Measurements from ENCODE around the gene URB2.
"Not testable (repeated sequence)": the region's sequence is repeated elsewhere in the genome, so short reads cannot be mapped to it uniquely, and the experiment has no call there.

URB2 gene

GRCh38 chr1:229607370-229607769 is 18.7 kb upstream of the URB2 start:
- no peak overlapping the region for H3K4me3 ChIP-seq (ENCODE audit: low read length)
- no peak for DNase-seq (ENCODE audit: low read depth, low spot score)

GRCh38 chr1:229608590-229608989 is 17.5 kb upstream of the URB2 start:
- no peak for DNase-seq (ENCODE audit: low read depth, low spot score)
- no peak overlapping the region for H3K4me3 ChIP-seq (ENCODE audit: low read length)

- H3K4me3 ChIP-seq (ENCODE audit: low read length) = no peak overlapping the region
- DNase-seq (ENCODE audit: low read depth, low spot score) = no peak
Measured at GRCh38 chr1:229613938-229614337, 12.1 kb upstream of the URB2 start.

- H3K4me3 ChIP-seq (ENCODE audit: low read length) = no peak overlapping the region
- DNase-seq (ENCODE audit: low read depth, low spot score) = no peak
Measured at GRCh38 chr1:229614701-229615100, 11.3 kb upstream of the URB2 start.

GRCh38 chr1:229617351-229618100 is 8.5 kb upstream of the URB2 start:
- no peak overlapping the region for H3K4me3 ChIP-seq (ENCODE audit: low read length)
- no peak for DNase-seq (ENCODE audit: low read depth, low spot score)

GRCh38 chr1:229619002-229619401 is 7.0 kb upstream of the URB2 start:
- H3K4me3 ChIP-seq (ENCODE audit: low read length) = no peak overlapping the region
- no peak for DNase-seq (ENCODE audit: low read depth, low spot score)

GRCh38 chr1:229619614-229620013 is 6.4 kb upstream of the URB2 start:
- H3K4me3 ChIP-seq (ENCODE audit: low read length) = no peak overlapping the region
- DNase-seq (ENCODE audit: low read depth, low spot score) = peak; percentile 14

GRCh38 chr1:229620876-229621275 is 5.2 kb upstream of the URB2 start:
- no peak overlapping the region for H3K4me3 ChIP-seq (ENCODE audit: low read length)
- no peak for DNase-seq (ENCODE audit: low read depth, low spot score)

GRCh38 chr1:229621663-229622062 is 4.4 kb upstream of the URB2 start:
- H3K4me3 ChIP-seq (ENCODE audit: low read length) = no peak overlapping the region
- no peak for DNase-seq (ENCODE audit: low read depth, low spot score)

- not testable (repeated sequence) for DNase-seq (ENCODE audit: low read depth, low spot score); H3K4me3 ChIP-seq (ENCODE audit: low read length)
Measured at GRCh38 chr1:229622641-229623120, 3.4 kb upstream of the URB2 start.

- no peak overlapping the region for H3K4me3 ChIP-seq (ENCODE audit: low read length)
Measured at GRCh38 chr1:229623225-229623624, 2.8 kb upstream of the URB2 start.

GRCh38 chr1:229623838-229624237 is 2.2 kb upstream of the URB2 start:
- no peak for DNase-seq (ENCODE audit: low read depth, low spot score)
- H3K4me3 ChIP-seq (ENCODE audit: low read length) = no peak overlapping the region

More at GRCh38 chr1:229623225-229623624, 2.8 kb upstream of the URB2 start:
- DNase-seq (ENCODE audit: low read depth, low spot score) = no peak

- DNase-seq (ENCODE audit: low read depth, low spot score) = no peak
- peak overlapping the region; percentile 98 for H3K4me3 ChIP-seq (ENCODE audit: low read length)
Measured at GRCh38 chr1:229624521-229625070, 1.5 kb upstream of the URB2 start.

- H3K4me3 ChIP-seq (ENCODE audit: low read length) = peak overlapping the region; percentile 98
- DNase-seq (ENCODE audit: low read depth, low spot score) = peak; percentile 23
Measured at GRCh38 chr1:229625071-229625914, 754 bp upstream of the URB2 start.

- peak overlapping the region; percentile 98 for H3K4me3 ChIP-seq (ENCODE audit: low read length)
- no peak for DNase-seq (ENCODE audit: low read depth, low spot score)
Measured at GRCh38 chr1:229627003-229627402, 956 bp downstream of the URB2 start.

- DNase-seq (ENCODE audit: low read depth, low spot score) = no peak
- no peak overlapping the region for H3K4me3 ChIP-seq (ENCODE audit: low read length)
Measured at GRCh38 chr1:229629261-229629660, 3.2 kb downstream of the URB2 start.

- H3K4me3 ChIP-seq (ENCODE audit: low read length) = no peak overlapping the region
- no peak for DNase-seq (ENCODE audit: low read depth, low spot score)
Measured at GRCh38 chr1:229631148-229631547, 5.1 kb downstream of the URB2 start.

GRCh38 chr1:229631966-229632365 is 5.9 kb downstream of the URB2 start:
- DNase-seq (ENCODE audit: low read depth, low spot score) = no peak

GRCh38 chr1:229636042-229636441 is 10.0 kb downstream of the URB2 start:
- no peak for DNase-seq (ENCODE audit: low read depth, low spot score)

More at GRCh38 chr1:229631966-229632365, 5.9 kb downstream of the URB2 start:
- no peak overlapping the region for H3K4me3 ChIP-seq (ENCODE audit: low read length)

GRCh38 chr1:229637746-229638145 is 11.7 kb downstream of the URB2 start:
- H3K4me3 ChIP-seq (ENCODE audit: low read length) = no peak overlapping the region
- no peak for DNase-seq (ENCODE audit: low read depth, low spot score)

More at GRCh38 chr1:229636042-229636441, 10.0 kb downstream of the URB2 start:
- no peak overlapping the region for H3K4me3 ChIP-seq (ENCODE audit: low read length)

All from Jurkat, Clone E6-1 (cell line).